ENCODE measurements around the gene MVK.

DNA sequence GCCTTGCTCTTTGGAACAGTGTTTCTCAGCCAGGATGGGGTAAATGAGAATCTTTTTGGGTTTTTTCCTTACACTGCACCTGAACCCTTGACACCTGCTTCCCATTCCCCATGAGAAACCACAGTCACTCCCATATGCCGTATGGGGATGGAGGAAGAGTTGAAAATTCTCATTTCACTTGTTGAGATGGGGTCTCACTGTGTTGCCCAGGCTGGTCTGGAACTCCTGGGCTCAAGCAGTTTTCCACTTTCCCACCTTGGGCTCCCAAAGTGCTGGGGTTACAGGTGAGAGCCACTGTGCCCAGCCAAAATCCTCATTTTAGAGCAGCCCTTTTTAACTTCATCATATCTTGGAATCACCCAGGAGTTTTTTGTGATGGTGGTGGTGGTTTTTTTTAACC lies 3.7 kb downstream of the MVK start:
- no peak for TF ChIP-seq POLR2A (IDR thresholded peaks at IDR 0.05)
- TF ChIP-seq, protein P1, sequence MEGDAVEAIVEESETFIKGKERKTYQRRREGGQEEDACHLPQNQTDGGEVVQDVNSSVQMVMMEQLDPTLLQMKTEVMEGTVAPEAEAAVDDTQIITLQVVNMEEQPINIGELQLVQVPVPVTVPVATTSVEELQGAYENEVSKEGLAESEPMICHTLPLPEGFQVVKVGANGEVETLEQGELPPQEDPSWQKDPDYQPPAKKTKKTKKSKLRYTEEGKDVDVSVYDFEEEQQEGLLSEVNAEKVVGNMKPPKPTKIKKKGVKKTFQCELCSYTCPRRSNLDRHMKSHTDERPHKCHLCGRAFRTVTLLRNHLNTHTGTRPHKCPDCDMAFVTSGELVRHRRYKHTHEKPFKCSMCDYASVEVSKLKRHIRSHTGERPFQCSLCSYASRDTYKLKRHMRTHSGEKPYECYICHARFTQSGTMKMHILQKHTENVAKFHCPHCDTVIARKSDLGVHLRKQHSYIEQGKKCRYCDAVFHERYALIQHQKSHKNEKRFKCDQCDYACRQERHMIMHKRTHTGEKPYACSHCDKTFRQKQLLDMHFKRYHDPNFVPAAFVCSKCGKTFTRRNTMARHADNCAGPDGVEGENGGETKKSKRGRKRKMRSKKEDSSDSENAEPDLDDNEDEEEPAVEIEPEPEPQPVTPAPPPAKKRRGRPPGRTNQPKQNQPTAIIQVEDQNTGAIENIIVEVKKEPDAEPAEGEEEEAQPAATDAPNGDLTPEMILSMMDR (IDR thresholded peaks at IDR 0.05) = no peak

Data from right lobe of liver (tissue), 4 donors.